ENCODE results near the gene PITPNB.

Gene PITPNB

GRCh38 chr22:27834364-27835185, 84.5 kb downstream of the PITPNB start:
- no peak for DNase-seq (ENCODE audit: low spot score)

DNA sequence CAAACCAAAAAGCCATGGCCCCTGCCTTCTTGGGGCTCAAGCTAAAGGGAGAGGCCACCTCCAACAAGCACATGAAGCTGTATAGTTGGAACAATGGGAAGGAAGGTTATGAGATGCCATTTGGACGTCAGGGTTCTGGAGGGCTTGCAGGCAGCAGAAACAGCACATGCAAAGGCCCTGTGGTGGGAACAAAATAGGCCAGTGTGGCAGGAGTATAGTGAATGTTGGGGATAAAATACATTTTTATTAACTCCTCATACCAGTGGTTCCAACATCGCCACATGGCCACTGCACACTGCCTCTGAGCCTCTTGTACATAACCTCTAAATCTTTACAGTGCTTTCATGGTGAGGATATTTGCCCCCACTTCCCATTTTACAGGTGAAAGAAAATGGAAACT, 85.3 kb downstream of the PITPNB start:
- DNase-seq (ENCODE audit: low spot score) = no peak

- no peak for DNase-seq (ENCODE audit: low spot score)
Observed at GRCh38 chr22:27832606-27833005, 86.5 kb downstream of the PITPNB start.

DNA sequence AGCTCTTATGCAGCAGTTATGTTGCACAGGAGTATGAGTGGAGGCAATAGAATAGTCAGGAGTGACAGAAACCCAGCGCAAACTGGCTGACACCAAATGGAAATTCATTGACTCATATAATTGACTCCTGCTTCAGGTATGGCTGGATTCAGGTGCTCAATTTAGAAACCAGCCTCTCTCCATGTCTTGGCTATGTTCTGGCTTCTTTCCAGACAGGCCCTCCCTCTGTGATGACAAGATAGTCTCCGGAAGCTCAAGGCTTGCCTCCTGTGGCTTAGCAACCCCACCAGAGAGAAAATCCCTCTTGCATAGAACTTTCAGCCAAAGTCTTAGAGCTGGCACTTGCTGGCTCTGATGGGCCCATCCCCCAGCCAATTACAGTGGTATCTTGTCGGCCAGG, 89.4 kb downstream of the PITPNB start:
- no peak for DNase-seq (ENCODE audit: low spot score)

- no peak for DNase-seq (ENCODE audit: low spot score)
Observed at GRCh38 chr22:27827604-27828587, 91.2 kb downstream of the PITPNB start.

DNA sequence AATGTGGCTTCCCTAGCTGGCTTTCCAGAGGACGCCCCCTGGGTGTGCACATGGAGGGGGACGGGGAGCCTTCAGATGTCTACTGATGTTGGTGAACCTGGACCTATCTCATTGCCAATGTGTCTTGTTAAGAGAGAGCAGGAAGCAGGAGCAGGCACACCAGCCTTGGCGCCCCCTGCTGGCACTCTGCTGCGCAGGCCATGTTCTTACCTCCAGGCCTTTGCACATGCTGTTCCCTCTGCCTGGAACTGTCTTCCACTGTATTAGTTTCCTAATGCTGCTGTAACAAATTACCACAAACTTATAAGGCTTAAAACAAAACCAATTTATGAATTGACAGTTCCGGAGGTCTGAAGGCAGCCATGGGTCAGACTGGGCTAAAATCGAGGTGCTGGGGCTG, 93.9 kb downstream of the PITPNB start:
- no peak for DNase-seq (ENCODE audit: low spot score)

DNA sequence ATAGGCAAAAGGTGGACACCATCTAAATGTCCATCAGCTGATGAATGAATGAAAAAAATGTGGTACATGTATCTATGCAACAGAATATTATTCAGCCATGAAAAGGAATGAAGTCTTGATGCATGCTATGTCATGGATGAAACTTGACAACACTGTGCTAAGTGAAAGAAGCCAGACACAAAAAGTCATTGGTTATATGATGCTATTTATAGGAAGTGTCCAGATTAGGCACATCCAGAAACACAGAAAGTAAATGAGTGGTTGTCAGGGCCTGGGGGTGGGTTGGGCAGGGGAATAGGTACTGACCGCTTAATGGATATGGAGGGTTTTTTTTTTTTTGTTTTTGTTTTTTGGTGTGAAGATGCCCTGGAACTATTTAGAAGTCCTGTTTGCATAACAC, 95.8 kb downstream of the PITPNB start:
- no peak for DNase-seq (ENCODE audit: low spot score)

DNA sequence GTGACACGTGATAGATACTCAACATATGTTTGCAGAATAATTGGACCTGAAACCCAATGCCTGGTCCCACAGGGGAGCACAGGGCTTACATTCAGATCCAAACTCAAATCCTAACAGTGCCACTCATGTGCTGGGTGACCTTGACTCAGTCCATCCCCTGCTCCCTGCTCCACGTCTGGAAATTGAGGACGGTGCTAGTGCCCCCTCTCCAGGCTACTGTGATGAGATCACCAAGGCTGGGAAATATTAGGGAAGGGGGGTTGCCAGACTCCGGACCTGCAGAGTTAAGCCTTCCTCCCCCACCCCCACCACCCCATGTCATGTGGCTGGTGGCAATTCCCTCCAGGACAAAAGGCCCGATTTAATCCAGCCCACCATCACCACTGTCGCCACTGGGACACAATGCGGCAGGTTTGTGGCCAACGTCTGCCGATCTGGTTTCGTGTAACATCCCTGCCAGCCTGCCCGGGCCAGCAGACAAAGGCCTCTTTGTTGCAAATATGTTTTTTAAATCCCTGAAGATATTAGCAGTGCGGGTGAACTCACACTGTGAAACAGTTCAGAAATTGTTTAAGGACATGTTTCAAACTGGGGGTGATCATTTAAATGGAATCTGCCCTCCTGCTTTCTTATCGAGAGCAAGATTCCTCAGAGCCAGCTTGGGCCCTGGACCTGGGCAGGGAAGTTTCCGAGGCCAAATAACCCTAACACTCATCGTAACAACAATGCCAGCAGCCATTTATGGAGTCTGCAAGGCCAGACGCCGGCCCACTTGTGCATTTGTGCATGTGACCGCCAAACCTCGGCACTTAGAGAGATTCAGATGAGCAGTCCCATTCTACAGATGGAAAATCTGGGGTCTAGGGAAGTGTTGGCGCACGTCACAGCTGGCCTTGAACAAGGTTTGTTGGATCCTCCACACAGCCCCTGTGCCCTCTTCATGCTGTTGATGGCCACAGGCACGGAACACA, 97.9 kb downstream of the PITPNB start:
- DNase-seq (ENCODE audit: low spot score) = no peak

GRCh38 chr22:27816552-27816951, 102.5 kb downstream of the PITPNB start:
- DNase-seq (ENCODE audit: low spot score) = no peak

DNA sequence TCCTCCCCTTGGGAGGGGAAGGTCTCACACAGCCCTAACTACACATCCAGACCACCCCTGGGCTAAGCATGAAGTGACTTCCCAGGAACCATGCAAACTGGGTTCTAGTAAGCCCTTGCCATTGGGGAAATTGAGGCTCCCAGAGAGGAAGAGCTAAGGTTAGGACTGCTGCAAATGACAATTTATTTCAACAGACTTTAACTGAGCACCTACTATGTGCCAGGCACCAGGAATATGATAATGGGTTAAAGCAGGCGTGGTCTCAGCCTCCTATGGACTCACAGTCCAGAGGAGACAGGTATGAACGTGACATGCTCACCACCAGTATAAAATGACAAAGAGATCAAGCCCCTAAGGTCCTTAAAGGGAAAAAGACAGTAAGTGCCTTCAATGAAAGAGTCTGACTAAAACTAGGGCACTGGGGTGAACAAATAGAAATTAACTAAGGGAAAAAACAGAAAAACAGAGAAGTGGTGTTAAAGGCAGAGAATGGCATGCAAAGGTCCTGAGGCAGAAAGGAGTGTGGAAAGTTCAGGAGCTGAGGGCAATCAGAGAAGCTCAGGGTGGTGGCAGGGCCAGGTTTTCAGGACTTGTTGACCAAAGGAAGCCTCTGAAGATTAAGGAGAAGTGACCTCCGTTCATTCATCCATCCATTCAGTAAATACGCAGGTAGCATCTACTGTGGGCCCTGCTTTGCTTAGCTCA, 103.1 kb downstream of the PITPNB start:
- no peak for DNase-seq (ENCODE audit: low spot score)

- DNase-seq (ENCODE audit: low spot score) = no peak
Observed at GRCh38 chr22:27814993-27815392, 104.1 kb downstream of the PITPNB start.

- no peak for DNase-seq (ENCODE audit: low spot score)
Observed at GRCh38 chr22:27811778-27812177, 107.3 kb downstream of the PITPNB start.

GRCh38 chr22:27810609-27811151, 108.4 kb downstream of the PITPNB start:
- peak; percentile 33 for DNase-seq (ENCODE audit: low spot score)

- DNase-seq (ENCODE audit: low spot score) = no peak
Observed at GRCh38 chr22:27809700-27810608, 109.1 kb downstream of the PITPNB start.

DNA sequence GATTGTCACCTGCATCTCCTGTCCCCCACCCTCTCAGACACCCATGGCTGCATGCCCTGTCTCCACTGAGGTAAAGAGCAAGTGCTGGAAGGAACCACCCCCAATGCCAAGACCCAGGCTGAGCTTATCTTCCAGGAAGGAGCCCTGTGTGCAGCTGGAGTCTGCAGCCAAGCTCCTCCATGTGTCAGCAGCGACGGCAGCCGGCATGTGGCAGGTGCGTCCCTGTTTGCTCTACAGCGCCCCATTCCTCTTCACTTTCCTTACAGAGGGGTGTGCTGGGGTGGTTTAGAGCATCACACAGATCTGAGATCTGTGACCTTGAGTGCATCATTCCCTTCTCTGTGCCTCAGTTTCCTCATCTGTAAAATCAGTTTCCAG, 109.8 kb downstream of the PITPNB start:
- DNase-seq (ENCODE audit: low spot score) = peak; percentile 42

DNA sequence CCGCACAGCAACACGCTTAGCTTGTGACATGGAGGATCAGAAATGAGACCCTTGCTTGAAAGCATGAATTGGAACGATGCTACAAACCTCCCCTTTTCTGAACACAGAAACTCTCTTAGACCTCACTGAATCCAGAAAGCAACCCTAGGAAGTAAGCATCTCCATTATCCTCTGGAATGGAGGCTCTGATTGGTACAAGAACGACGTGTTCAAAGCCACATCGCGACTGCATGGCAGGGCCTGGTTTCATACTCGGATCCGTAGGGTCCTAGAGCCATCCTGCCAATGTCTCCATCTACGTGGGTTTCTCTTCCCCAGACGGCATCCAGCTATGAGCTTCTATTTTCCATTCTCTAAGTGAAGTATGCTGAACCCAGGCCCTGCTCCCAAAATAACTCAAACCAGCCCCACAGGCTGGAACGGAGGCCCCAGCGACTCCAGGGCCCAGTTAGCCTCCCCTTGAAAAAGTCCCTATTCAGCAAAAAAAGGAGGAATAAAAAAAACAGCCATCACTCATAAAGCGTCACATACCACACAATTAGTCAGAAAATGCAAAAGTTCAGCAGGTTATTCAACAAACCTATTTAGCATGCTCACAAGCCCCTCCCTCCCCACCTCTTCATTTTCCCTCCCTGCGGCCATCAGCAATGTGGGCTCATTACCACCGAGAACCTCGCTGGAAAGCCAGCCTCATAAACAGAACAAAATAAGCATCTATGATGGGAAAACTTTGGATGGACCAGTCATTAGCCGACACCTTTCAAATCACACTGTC, 110.4 kb downstream of the PITPNB start:
- no peak for DNase-seq (ENCODE audit: low spot score)

DNA sequence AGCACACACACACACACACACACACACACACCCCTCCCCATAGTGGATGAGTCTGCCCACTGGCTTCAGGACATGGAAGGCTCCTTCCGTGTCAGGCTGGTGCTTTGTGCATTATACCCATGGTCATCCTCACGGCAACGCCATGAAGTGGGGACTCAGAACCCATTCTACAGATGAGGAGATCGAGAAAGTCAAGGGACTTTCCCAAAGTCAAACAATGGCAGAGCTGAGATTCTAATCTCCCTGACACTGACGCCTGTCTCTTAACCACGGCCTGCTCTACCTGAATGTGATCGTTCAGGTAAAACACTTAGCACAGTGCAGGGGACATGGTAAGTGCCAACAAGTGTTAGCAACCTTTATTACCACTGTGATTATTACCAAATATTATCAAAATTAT, 113.2 kb downstream of the PITPNB start:
- DNase-seq (ENCODE audit: low spot score) = no peak

DNA sequence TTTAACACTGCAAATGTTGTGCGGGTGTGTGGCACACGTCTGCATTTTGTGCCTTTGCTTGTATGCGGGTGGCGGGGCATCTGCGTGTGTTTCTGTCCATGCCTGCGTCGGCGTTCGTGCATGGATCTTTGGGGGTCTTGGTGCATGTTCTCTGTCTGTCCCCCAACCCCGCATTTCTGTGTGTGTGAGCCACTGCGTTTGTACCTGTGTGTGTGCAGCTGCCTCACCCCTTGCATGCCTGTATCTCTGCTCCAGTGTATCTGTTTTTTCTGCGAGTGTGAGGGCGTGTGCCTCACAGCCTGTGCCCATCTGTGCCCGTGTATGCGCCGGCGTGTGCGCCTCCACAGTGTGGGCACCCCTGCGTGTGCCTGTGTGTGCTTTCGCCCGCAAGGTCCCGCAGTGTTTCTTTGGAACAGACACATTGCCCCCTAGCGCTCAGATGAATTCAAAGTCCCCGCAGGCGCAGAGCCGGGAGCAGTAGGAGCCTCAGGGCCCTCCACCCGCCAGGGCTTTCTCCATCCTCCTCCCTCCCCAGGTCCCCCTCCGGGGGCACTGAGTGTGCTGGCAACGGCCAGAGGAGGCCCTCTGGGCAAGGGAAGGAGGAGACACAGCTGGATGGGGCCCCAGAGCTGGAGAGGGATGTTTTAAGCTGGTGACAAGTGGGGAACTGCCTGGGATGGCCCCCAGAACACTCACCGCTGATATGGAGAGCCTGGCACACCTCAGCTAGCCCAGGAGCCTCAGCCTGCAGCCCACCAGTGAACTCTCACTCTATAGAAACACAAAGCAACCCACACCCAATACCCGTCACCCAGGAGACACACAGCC, 114.4 kb downstream of the PITPNB start:
- peak; percentile 82 for DNase-seq (ENCODE audit: low spot score)

All from iPS-NIHi11 (cell line).